ENCODE results near the gene GPR62.

GPR62 gene

GRCh38 chr3:51938780-51939425 lies 16.3 kb upstream of the GPR62 start:
- no peak for DNase-seq (ENCODE audit: low read depth)

GRCh38 chr3:51940648-51941462 lies 14.3 kb upstream of the GPR62 start:
- DNase-seq (ENCODE audit: low read depth): no peak

GRCh38 chr3:51941463-51941797 lies 13.8 kb upstream of the GPR62 start:
- no peak for DNase-seq (ENCODE audit: low read depth)

- peak; percentile 100 for DNase-seq (ENCODE audit: low read depth)
These were observed 13.2 kb upstream of the GPR62 start, which contains the start of the genes PARP3 and RRP9 for GRCh38 chr3:51941798-51942602. TSS of gene PARP3 (plus strand) at chr3:51942363. CDS start at chr3:51943356, 993 bp downstream. TSS of gene RRP9 (minus strand) at chr3:51941904. CDS start at chr3:51941867, 37 bp downstream.

- DNase-seq (ENCODE audit: low read depth): peak; percentile 31
These were observed 12.4 kb upstream of the GPR62 start for GRCh38 chr3:51942603-51943450.

GRCh38 chr3:51943451-51944391 lies 11.5 kb upstream of the GPR62 start:
- DNase-seq (ENCODE audit: low read depth): no peak

- DNase-seq (ENCODE audit: low read depth): no peak
These were observed 10.6 kb upstream of the GPR62 start for GRCh38 chr3:51944451-51945021.

GRCh38 chr3:51945031-51945840 lies 9.9 kb upstream of the GPR62 start:
- DNase-seq (ENCODE audit: low read depth): no peak

- no peak for DNase-seq (ENCODE audit: low read depth)
These were observed 9.1 kb upstream of the GPR62 start for GRCh38 chr3:51945926-51946705.

- no peak for DNase-seq (ENCODE audit: low read depth)
These were observed 8.4 kb upstream of the GPR62 start for GRCh38 chr3:51946796-51947195.

- no peak for DNase-seq (ENCODE audit: low read depth)
These were observed 7.8 kb upstream of the GPR62 start for GRCh38 chr3:51947215-51947900.

- DNase-seq (ENCODE audit: low read depth): no peak
These were observed 7.1 kb upstream of the GPR62 start for GRCh38 chr3:51948016-51948580.

GRCh38 chr3:51949121-51949520 lies 6.1 kb upstream of the GPR62 start:
- no peak for DNase-seq (ENCODE audit: low read depth)

- no peak for DNase-seq (ENCODE audit: low read depth)
These were observed 4.3 kb upstream of the GPR62 start for GRCh38 chr3:51950899-51951298.

- no peak for DNase-seq (ENCODE audit: low read depth)
These were observed 1.7 kb upstream of the GPR62 start for GRCh38 chr3:51953445-51953844.

- no peak for DNase-seq (ENCODE audit: low read depth)
These were observed 1.1 kb upstream of the GPR62 start for GRCh38 chr3:51954105-51954504.

- DNase-seq (ENCODE audit: low read depth): no peak
These were observed 468 bp upstream of the GPR62 start for GRCh38 chr3:51954713-51955112.

Measured in activated T-helper 9 cell treated with anti-CD3 and anti-CD28 coated beads, Interleukin-2, amount 50 U/mL, for 16 hours (primary cell).